Ishikawa (cell line): Measurements from ENCODE around the gene ITIH3.

Experiments used
- CEBPB ChIP-seq: IDR thresholded peaks from 2 replicates; pipeline ENCODE4 v1.6.1; 2012
- CREB1 ChIP-seq: IDR thresholded peaks from 2 replicates; pipeline ENCODE4 v1.6.1; 2012; ENCODE audit warnings: low read depth
- EGR1 ChIP-seq: IDR thresholded peaks from 2 replicates; pipeline ENCODE4 v1.6.1; 2012
- EP300 ChIP-seq: IDR thresholded peaks from 2 replicates; pipeline ENCODE4 v1.6.1; 2012; ENCODE audit warnings: borderline replicate concordance
- FOXM1 ChIP-seq: IDR thresholded peaks from 2 replicates; pipeline ENCODE4 v1.6.1; 2012; ENCODE audit warnings: low read depth, borderline replicate concordance
- MAX ChIP-seq: IDR thresholded peaks from 2 replicates; pipeline ENCODE4 v1.6.1; 2012
- NFIC ChIP-seq: IDR thresholded peaks from 2 replicates; pipeline ENCODE4 v1.6.1; 2012
- RAD21 ChIP-seq: IDR thresholded peaks from 2 replicates; pipeline ENCODE4 v1.6.1; 2012; ENCODE audit warnings: low read depth
- REST ChIP-seq: IDR thresholded peaks from 2 replicates; pipeline ENCODE4 v1.6.1; 2012; ENCODE audit warnings: low read depth, mild to moderate bottlenecking
- TAF1 ChIP-seq: IDR thresholded peaks from 2 replicates; pipeline ENCODE4 v1.6.1; 2012; ENCODE audit warnings: low read depth, mild to moderate bottlenecking
- TCF12 ChIP-seq: IDR thresholded peaks from 2 replicates; pipeline ENCODE4 v1.6.1; 2012; ENCODE audit warnings: low read depth
- TEAD4 ChIP-seq: IDR thresholded peaks from 2 replicates; pipeline ENCODE4 v1.6.1; 2012
- USF1 ChIP-seq: IDR thresholded peaks from 2 replicates; pipeline ENCODE4 v1.6.1; 2012
- YY1 ChIP-seq: IDR thresholded peaks from 2 replicates; pipeline ENCODE4 v1.6.1; 2012; ENCODE audit warnings: low read depth
- ZBTB7A ChIP-seq: IDR thresholded peaks from 2 replicates; pipeline ENCODE4 v1.6.1; 2012; ENCODE audit warnings: low read depth

ITIH3 gene

GRCh38 chr3:52829482-52829881 is 34.9 kb downstream of the ITIH3 start:
- TF ChIP-seq TEAD4 (no peak), ZBTB7A (no peak), MAX (no peak)

GRCh38 chr3:52829906-52830463 is 35.4 kb downstream of the ITIH3 start:
- TF ChIP-seq ZBTB7A (no peak), USF1 (no peak), RAD21 (no peak), NFIC (no peak), MAX (no peak), EGR1 (no peak), TEAD4 (no peak), FOXM1 (no peak), TAF1 (no peak), CREB1 (no peak), REST (no peak), EP300 (no peak), YY1 (no peak)

GRCh38 chr3:52830535-52831258 is 36.1 kb downstream of the ITIH3 start, which contains the start of gene ITIH4:
TSS of gene ITIH4 (minus strand) at chr3:52830672. CDS start at chr3:52830642, 30 bp downstream.
- TF ChIP-seq USF1, result no peak
- TF ChIP-seq FOXM1, result no peak
- no peak for TF ChIP-seq EP300
- TF ChIP-seq RAD21, result no peak
- no peak for TF ChIP-seq TEAD4
- TF ChIP-seq MAX, result no peak
- no peak for TF ChIP-seq CREB1
- TF ChIP-seq ZBTB7A, result no peak
- TF ChIP-seq CEBPB, result no peak
- no peak for TF ChIP-seq TAF1
- TF ChIP-seq REST, result no peak
- no peak for TF ChIP-seq EGR1
- no peak for TF ChIP-seq NFIC
- no peak for TF ChIP-seq TCF12
- TF ChIP-seq YY1, result no peak

GRCh38 chr3:52831500-52832301 is 37.1 kb downstream of the ITIH3 start:
- no peak for TF ChIP-seq CEBPB
- TF ChIP-seq TCF12, result no peak
- no peak for TF ChIP-seq USF1
- no peak for TF ChIP-seq YY1
- TF ChIP-seq MAX, result no peak
- no peak for TF ChIP-seq REST
- TF ChIP-seq CREB1, result no peak
- TF ChIP-seq FOXM1, result no peak
- TF ChIP-seq NFIC, result peak; percentile 59
